OCI-LY1 (cell line): ENCODE measurements around the gene CYP26A1.

ENCODE experiments used
- H2AFZ ChIP-seq: fragments of 200-600 bp; sonication (generic), shearing (Covaris generic); 2 replicates; pipeline ENCODE4 v1.6.0; 2014; ENCODE audit warnings: antibody characterized with exemption, mild to moderate bottlenecking, low read length
- H3F3A ChIP-seq: fragments of 200-600 bp; sonication (generic), shearing (Covaris generic); 2 replicates; pipeline ENCODE4 v1.6.0; 2014; ENCODE audit warnings: mild to moderate bottlenecking, antibody characterized with exemption, low read length, moderate library complexity; ENCODE audit not compliant: insufficient read depth
- H3K27ac ChIP-seq: fragments of 200-600 bp; sonication (generic); 2 replicates; pipeline ENCODE4 v1.5.1; 2014; ENCODE audit warnings: low read length, mixed run types, mild to moderate bottlenecking, low read depth; ENCODE audit not compliant: poor library complexity, severe bottlenecking
- H3K27me3 ChIP-seq: fragments of 200-600 bp; sonication (generic); 2 replicates; pipeline ENCODE4 v1.6.0; 2014; ENCODE audit warnings: antibody characterized with exemption, mild to moderate bottlenecking, low read length, moderate library complexity; ENCODE audit not compliant: insufficient read depth
- H3K36me3 ChIP-seq: fragments of 200-600 bp; sonication (generic); 2 replicates; pipeline ENCODE4 v1.6.1; 2014; ENCODE audit warnings: mild to moderate bottlenecking, antibody characterized with exemption, low read length, moderate library complexity, mixed read lengths; ENCODE audit not compliant: insufficient read depth
- H3K4me1 ChIP-seq: fragments of 200-600 bp; sonication (generic); 2 replicates; pipeline ENCODE4 v1.5.1; 2014; ENCODE audit warnings: mild to moderate bottlenecking, low read length, moderate library complexity; ENCODE audit not compliant: insufficient read depth, severe bottlenecking
- H3K4me2 ChIP-seq: fragments of 200-600 bp; sonication (generic), shearing (Covaris generic); 2 replicates; pipeline ENCODE4 v1.6.1; 2014; ENCODE audit warnings: low read length
- H3K4me3 ChIP-seq: fragments of 200-600 bp; sonication (generic); 2 replicates; pipeline ENCODE4 v1.5.1; 2014; ENCODE audit warnings: low read length, low read depth, mild to moderate bottlenecking, mixed read lengths; ENCODE audit not compliant: poor library complexity, severe bottlenecking
- H3K79me2 ChIP-seq: fragments of 200-600 bp; shearing (Covaris generic); 2 replicates; pipeline ENCODE4 v1.6.1; 2016; ENCODE audit warnings: mixed run types, low read length, mixed read lengths; ENCODE audit not compliant: insufficient read depth
- H3K9ac ChIP-seq: fragments of 200-600 bp; sonication (generic), shearing (Covaris generic); 2 replicates; pipeline ENCODE4 v1.6.1; 2014; ENCODE audit warnings: mild to moderate bottlenecking, low read length, mixed read lengths
- H3K9me2 ChIP-seq: fragments of 200-600 bp; sonication (generic), shearing (Covaris generic); 2 replicates; pipeline ENCODE4 v1.6.1; 2014; ENCODE audit warnings: low read depth, mild to moderate bottlenecking, low read length, mixed read lengths
- H3K9me3 ChIP-seq: fragments of 200-600 bp; shearing (Covaris generic); 2 replicates; pipeline ENCODE4 v1.6.1; 2014; ENCODE audit warnings: low read length, mixed read lengths
- H4K20me1 ChIP-seq: fragments of 200-600 bp; sonication (generic), shearing (Covaris generic); 2 replicates; pipeline ENCODE4 v1.6.0; 2016; ENCODE audit warnings: mild to moderate bottlenecking, low read length; ENCODE audit not compliant: insufficient read depth
- CTCF ChIP-seq: fragments of 200-600 bp; sonication (generic), shearing (Covaris generic); IDR thresholded peaks from 2 replicates; pipeline ENCODE4 v1.5.1; 2017; ENCODE audit warnings: mild to moderate bottlenecking, antibody characterized with exemption, low read length, moderate library complexity, mixed read lengths
- EZH2 ChIP-seq: fragments of 200-600 bp; sonication (generic), shearing (Covaris generic); IDR thresholded peaks from 2 replicates; pipeline ENCODE4 v1.8.0; 2017; ENCODE audit warnings: borderline replicate concordance, mixed run types, mild to moderate bottlenecking, antibody characterized with exemption, low read length, moderate library complexity, mixed read lengths

CYP26A1 gene

GRCh38 chr10:93030409-93030808, 43.3 kb upstream of the CYP26A1 start:
- Histone ChIP-seq H2AFZ (no peak overlapping the region), H3K4me3 (no peak overlapping the region), H3K9ac (no peak overlapping the region), H3K27me3 (no peaks in the 10 kb centered on the region), H3F3A (no peaks in the 10 kb centered on the region), H3K36me3 (no peaks in the 10 kb centered on the region), H3K9me3 (no peaks in the 10 kb centered on the region), H3K79me2 (no peaks in the 10 kb centered on the region), H3K4me1 (no peaks in the 10 kb centered on the region), H4K20me1 (no peaks in the 10 kb centered on the region), H3K4me2 (no peak overlapping the region), H3K9me2 (no peaks in the 10 kb centered on the region), H3K27ac (no peak overlapping the region)
- TF ChIP-seq CTCF = no peak
- no peak for TF ChIP-seq EZH2

- Histone ChIP-seq H3K36me3 (no peaks in the 10 kb centered on the region), H2AFZ (no peak overlapping the region), H3K9me3 (no peaks in the 10 kb centered on the region), H3K9ac (no peak overlapping the region), H3F3A (no peaks in the 10 kb centered on the region), H3K9me2 (no peaks in the 10 kb centered on the region), H3K4me3 (no peak overlapping the region), H3K27me3 (no peaks in the 10 kb centered on the region), H3K4me1 (no peaks in the 10 kb centered on the region), H3K27ac (no peak overlapping the region), H3K79me2 (no peaks in the 10 kb centered on the region), H4K20me1 (no peaks in the 10 kb centered on the region), H3K4me2 (no peak overlapping the region)
- TF ChIP-seq CTCF = no peak
- TF ChIP-seq EZH2 = no peak
Measured at GRCh38 chr10:93032105-93032808, 41.4 kb upstream of the CYP26A1 start.

GRCh38 chr10:93032809-93033137, 40.9 kb upstream of the CYP26A1 start:
- H3K79me2 ChIP-seq = no peaks in the 10 kb centered on the region
- no peak overlapping the region for H2AFZ ChIP-seq
- no peak overlapping the region for H3K4me3 ChIP-seq
- H3K9me2 ChIP-seq = no peaks in the 10 kb centered on the region
- no peak for TF ChIP-seq EZH2
- no peak for TF ChIP-seq CTCF
- no peaks in the 10 kb centered on the region for H3K36me3 ChIP-seq
- H3K27ac ChIP-seq = no peak overlapping the region
- no peaks in the 10 kb centered on the region for H3K27me3 ChIP-seq
- no peaks in the 10 kb centered on the region for H3F3A ChIP-seq
- H4K20me1 ChIP-seq = no peaks in the 10 kb centered on the region
- no peaks in the 10 kb centered on the region for H3K4me1 ChIP-seq
- H3K4me2 ChIP-seq = no peak overlapping the region
- no peak overlapping the region for H3K9ac ChIP-seq
- H3K9me3 ChIP-seq = no peaks in the 10 kb centered on the region
